Esophagus muscularis mucosa (tissue), 4 donors: ENCODE results near the gene ACTL10.

ENCODE experiments used
- CTCF ChIP-seq, 3 experiments: fragments of 200-600 bp in 2 of 3; fragments of 450-650 bp in 1 of 3; sonication (generic) in 2 of 3; IDR thresholded peaks; one replicate each; pipeline ENCODE4 v1.5.1; 2017 to 2019; ENCODE audit warnings: antibody characterized with exemption in 3 of 3, mild to moderate bottlenecking in 2 of 3, moderate library complexity in 1 of 3
- EP300 ChIP-seq: sonication (generic); formaldehyde crosslinking; IDR thresholded peaks from one replicate; pipeline ENCODE4 v1.6.1; 2017; ENCODE audit warnings: antibody characterized with exemption
- POLR2A ChIP-seq: fragments of 450-650 bp; IDR thresholded peaks from one replicate; pipeline ENCODE4 v1.6.1; 2017; ENCODE audit warnings: antibody characterized with exemption, moderate library complexity, mild to moderate bottlenecking, low read depth
- POLR2AphosphoS5 ChIP-seq, 2 donors: sonication (generic); formaldehyde crosslinking; IDR thresholded peaks; one replicate each; pipeline ENCODE4 v1.6.1; 2017; ENCODE audit warnings: antibody characterized with exemption in 2 of 2

- TF ChIP-seq CTCF (IDR thresholded peaks at IDR 0.05): no peak
- TF ChIP-seq POLR2AphosphoS5 (IDR thresholded peaks at IDR 0.05): no peak
- TF ChIP-seq EP300: no peak
- no peak for TF ChIP-seq POLR2A
These were observed 10.5 kb upstream of the ACTL10 start for GRCh38 chr20:33656010-33656782.
